Skeletal muscle satellite cell (primary cell): ENCODE data around the gene STK17A.

Experiments used
- H3K27me3 ChIP-seq: 2 replicates; pipeline ENCODE4 v1.7.0; 2013; ENCODE audit warnings: low read length; ENCODE audit not compliant: control insufficient read depth, insufficient read depth
- H3K36me3 ChIP-seq: 2 replicates; pipeline ENCODE4 v1.7.0; 2013; ENCODE audit warnings: mild to moderate bottlenecking, control low read depth, low read length; ENCODE audit not compliant: insufficient read depth
- H3K4me1 ChIP-seq: 2 replicates; pipeline ENCODE4 v1.7.0; 2013; ENCODE audit warnings: low read length; ENCODE audit not compliant: control insufficient read depth, insufficient read depth
- H3K4me2 ChIP-seq: 2 replicates; pipeline ENCODE4 v1.7.0; 2013; ENCODE audit warnings: mild to moderate bottlenecking, low read length
- H3K4me3 ChIP-seq: 2 replicates; pipeline ENCODE4 v1.7.0; 2013; ENCODE audit warnings: low read length
- H3K9ac ChIP-seq: 2 replicates; pipeline ENCODE4 v1.7.0; 2013; ENCODE audit warnings: mild to moderate bottlenecking, low read depth, low read length, moderate library complexity
- H3K9me3 ChIP-seq: replicated peaks from 2 replicates; pipeline ENCODE4 v1.7.0; 2013; ENCODE audit warnings: mild to moderate bottlenecking, control low read depth, low read length

The STK17A gene

GRCh38 chr7:43602256-43602655, 19.3 kb downstream of the STK17A start:
- H3K9ac ChIP-seq = no peak overlapping the region
- H3K27me3 ChIP-seq = no peaks in the 10 kb centered on the region
- no peak overlapping the region for H3K4me3 ChIP-seq
- no peak overlapping the region for H3K4me2 ChIP-seq
- H3K36me3 ChIP-seq = peaks cover 77% of the 10 kb centered on the region
- H3K9me3 ChIP-seq = no peaks in the 10 kb centered on the region
- no peaks in the 10 kb centered on the region for H3K4me1 ChIP-seq

- no peaks in the 10 kb centered on the region for H3K9me3 ChIP-seq
- no peak overlapping the region for H3K4me3 ChIP-seq
- no peak overlapping the region for H3K4me2 ChIP-seq
- no peaks in the 10 kb centered on the region for H3K27me3 ChIP-seq
- no peaks in the 10 kb centered on the region for H3K4me1 ChIP-seq
- no peak overlapping the region for H3K9ac ChIP-seq
- peaks cover 76% of the 10 kb centered on the region for H3K36me3 ChIP-seq
Observed at GRCh38 chr7:43604251-43604650, 21.3 kb downstream of the STK17A start.

- Histone ChIP-seq H3K4me1 (peaks cover 23% of the 10 kb centered on the region), H3K36me3 (peaks cover 51% of the 10 kb centered on the region), H3K9me3 (no peaks in the 10 kb centered on the region), H3K27me3 (no peaks in the 10 kb centered on the region), H3K4me3 (no peak overlapping the region), H3K9ac (no peak overlapping the region), H3K4me2 (no peak overlapping the region)
Observed at GRCh38 chr7:43609097-43609496, 26.2 kb downstream of the STK17A start.

GRCh38 chr7:43612128-43612527, 29.2 kb downstream of the STK17A start:
- no peak overlapping the region for H3K9ac ChIP-seq
- H3K36me3 ChIP-seq = peaks cover 60% of the 10 kb centered on the region
- H3K9me3 ChIP-seq = no peaks in the 10 kb centered on the region
- H3K27me3 ChIP-seq = no peaks in the 10 kb centered on the region
- H3K4me1 ChIP-seq = peaks cover 23% of the 10 kb centered on the region
- peak overlapping the region; percentile 53 for H3K4me2 ChIP-seq
- H3K4me3 ChIP-seq = no peak overlapping the region

- peaks cover 58% of the 10 kb centered on the region for H3K36me3 ChIP-seq
- H3K9me3 ChIP-seq = no peaks in the 10 kb centered on the region
- H3K4me1 ChIP-seq = peaks cover 23% of the 10 kb centered on the region
- H3K9ac ChIP-seq = peak overlapping the region; percentile 33
- H3K4me3 ChIP-seq = no peak overlapping the region
- H3K4me2 ChIP-seq = peak overlapping the region; percentile 53
- no peaks in the 10 kb centered on the region for H3K27me3 ChIP-seq
Observed at GRCh38 chr7:43612599-43613589, 30.0 kb downstream of the STK17A start.

- no peaks in the 10 kb centered on the region for H3K27me3 ChIP-seq
- no peak overlapping the region for H3K4me2 ChIP-seq
- no peak overlapping the region for H3K4me3 ChIP-seq
- H3K4me1 ChIP-seq = peaks cover 43% of the 10 kb centered on the region
- H3K36me3 ChIP-seq = peaks cover 56% of the 10 kb centered on the region
- no peaks in the 10 kb centered on the region for H3K9me3 ChIP-seq
- no peak overlapping the region for H3K9ac ChIP-seq
Observed at GRCh38 chr7:43615558-43616145, 32.7 kb downstream of the STK17A start.

GRCh38 chr7:43616977-43617376, 34.1 kb downstream of the STK17A start:
- Histone ChIP-seq H3K4me2 (no peak overlapping the region), H3K27me3 (no peaks in the 10 kb centered on the region), H3K4me3 (no peak overlapping the region), H3K36me3 (peaks cover 60% of the 10 kb centered on the region), H3K4me1 (peaks cover 44% of the 10 kb centered on the region), H3K9me3 (no peaks in the 10 kb centered on the region), H3K9ac (no peak overlapping the region)

- Histone ChIP-seq H3K36me3 (peaks cover 66% of the 10 kb centered on the region), H3K9me3 (no peaks in the 10 kb centered on the region), H3K27me3 (no peaks in the 10 kb centered on the region), H3K4me3 (no peak overlapping the region), H3K4me2 (no peak overlapping the region), H3K4me1 (peaks cover 38% of the 10 kb centered on the region), H3K9ac (no peak overlapping the region)
Observed at GRCh38 chr7:43618073-43618472, 35.2 kb downstream of the STK17A start.

- Histone ChIP-seq H3K36me3 (peaks cover 75% of the 10 kb centered on the region), H3K9ac (no peak overlapping the region), H3K27me3 (no peaks in the 10 kb centered on the region), H3K4me2 (peak overlapping the region; percentile 24), H3K9me3 (no peaks in the 10 kb centered on the region), H3K4me1 (peaks cover 32% of the 10 kb centered on the region), H3K4me3 (no peak overlapping the region)
Observed at GRCh38 chr7:43619213-43620012, 36.5 kb downstream of the STK17A start.

GRCh38 chr7:43621729-43622448, 39.0 kb downstream of the STK17A start:
- H3K4me3 ChIP-seq = no peak overlapping the region
- H3K9me3 ChIP-seq = no peaks in the 10 kb centered on the region
- H3K9ac ChIP-seq = no peak overlapping the region
- H3K4me1 ChIP-seq = peaks cover 32% of the 10 kb centered on the region
- H3K27me3 ChIP-seq = no peaks in the 10 kb centered on the region
- H3K4me2 ChIP-seq = no peak overlapping the region
- peaks cover 79% of the 10 kb centered on the region for H3K36me3 ChIP-seq

- Histone ChIP-seq H3K9me3 (no peaks in the 10 kb centered on the region), H3K4me3 (no peak overlapping the region), H3K27me3 (no peaks in the 10 kb centered on the region), H3K4me2 (no peak overlapping the region), H3K9ac (no peak overlapping the region), H3K4me1 (peaks cover 22% of the 10 kb centered on the region), H3K36me3 (peaks cover 86% of the 10 kb centered on the region)
Observed at GRCh38 chr7:43624156-43624555, 41.2 kb downstream of the STK17A start.
